GM21390 (cell line): ENCODE measurements around the gene OR13G1.
"Not testable (repeated sequence)": the region's sequence is repeated elsewhere in the genome, so short reads cannot be mapped to it uniquely, and the experiment has no call there.

Source experiments
- ATAC-seq: cut with Tn5 transposase; IDR thresholded peaks from one replicate; pipeline ENCODE4 v1.9.1; 2021; ENCODE audit not compliant: unreplicated experiment

OR13G1 gene, protein sequence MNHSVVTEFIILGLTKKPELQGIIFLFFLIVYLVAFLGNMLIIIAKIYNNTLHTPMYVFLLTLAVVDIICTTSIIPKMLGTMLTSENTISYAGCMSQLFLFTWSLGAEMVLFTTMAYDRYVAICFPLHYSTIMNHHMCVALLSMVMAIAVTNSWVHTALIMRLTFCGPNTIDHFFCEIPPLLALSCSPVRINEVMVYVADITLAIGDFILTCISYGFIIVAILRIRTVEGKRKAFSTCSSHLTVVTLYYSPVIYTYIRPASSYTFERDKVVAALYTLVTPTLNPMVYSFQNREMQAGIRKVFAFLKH

GRCh38 chr1:247679639-247680038, at the start of gene OR13G1:
OR13G1 (minus strand) TSS chr1:247679739; CDS start chr1:247673041, 6,698 bp downstream.
- no peak for ATAC-seq

DNA sequence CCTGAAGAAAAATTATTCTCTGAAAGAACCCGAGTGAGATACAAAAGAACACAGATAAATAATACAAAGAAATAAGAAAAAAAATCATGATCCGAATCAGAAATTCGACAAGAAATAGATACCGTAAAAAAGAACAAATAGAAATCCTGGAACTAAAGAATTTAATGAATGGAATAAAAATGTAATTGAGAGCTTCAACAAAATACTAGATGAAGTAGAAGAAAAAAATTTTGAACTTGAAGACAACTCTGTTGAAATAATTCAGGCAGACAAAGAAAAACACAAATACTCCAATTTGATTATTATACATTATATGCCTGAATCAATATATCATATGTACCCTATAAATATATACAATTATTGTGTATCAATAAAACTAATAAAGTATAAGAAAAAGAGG, 41.7 kb upstream of the OR13G1 start:
- ATAC-seq, result no peak

DNA sequence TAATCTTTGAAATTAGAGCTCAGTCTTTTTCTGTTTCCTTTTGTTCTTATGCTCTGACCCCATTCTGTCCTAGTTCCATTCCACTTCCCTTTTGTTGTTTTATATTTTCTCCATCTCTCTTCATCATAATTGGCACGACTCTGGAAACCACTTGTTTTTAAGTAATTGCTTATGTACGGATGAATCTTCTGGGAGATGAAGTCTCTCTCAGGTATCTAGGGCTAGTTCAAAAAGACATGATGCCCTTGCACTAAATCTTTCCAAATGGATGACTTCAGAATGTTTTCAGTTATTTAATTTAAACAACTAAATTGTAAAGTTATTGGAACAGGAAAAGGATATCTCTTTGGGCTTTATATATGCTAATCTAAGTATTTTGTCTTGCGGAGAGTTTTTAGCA, 37.0 kb upstream of the OR13G1 start, which contains the start of gene OR6F1:
OR6F1 (minus strand) TSS at position 101 of the 400 bp plus-strand sequence. CDS start 3,891 bp downstream, outside the sequence.
- ATAC-seq, result no peak

- no peak for ATAC-seq
Observed at GRCh38 chr1:247713753-247714152, 34.2 kb upstream of the OR13G1 start.

- ATAC-seq, result not testable (repeated sequence)
Observed at GRCh38 chr1:247710681-247711080, 31.1 kb upstream of the OR13G1 start.

DNA sequence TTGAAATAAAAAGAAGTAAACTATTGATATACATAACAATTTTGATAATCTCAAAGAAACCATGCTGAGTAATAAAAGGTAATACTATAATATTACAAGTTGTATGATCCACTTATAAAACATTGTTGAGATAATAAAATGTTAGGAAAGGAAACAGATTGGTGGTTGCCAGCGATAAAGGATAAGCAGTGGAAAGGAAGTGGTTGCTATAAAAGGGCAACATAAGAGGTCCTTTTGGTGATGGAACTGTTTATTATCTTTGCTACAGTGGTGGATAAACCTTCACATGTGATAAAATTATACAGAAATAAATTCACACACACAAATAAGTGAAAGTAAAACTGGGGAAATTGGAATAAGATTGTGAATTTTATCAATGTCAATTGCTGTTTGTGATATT, 21.8 kb upstream of the OR13G1 start:
- ATAC-seq, result no peak

GRCh38 chr1:247681288-247681897, 1.9 kb upstream of the OR13G1 start:
- peak; percentile 96 for ATAC-seq

- no peak for ATAC-seq
Observed at GRCh38 chr1:247680171-247680570, 632 bp upstream of the OR13G1 start.

GRCh38 chr1:247669225-247669624, 10.3 kb downstream of the OR13G1 start:
- ATAC-seq, result no peak

DNA sequence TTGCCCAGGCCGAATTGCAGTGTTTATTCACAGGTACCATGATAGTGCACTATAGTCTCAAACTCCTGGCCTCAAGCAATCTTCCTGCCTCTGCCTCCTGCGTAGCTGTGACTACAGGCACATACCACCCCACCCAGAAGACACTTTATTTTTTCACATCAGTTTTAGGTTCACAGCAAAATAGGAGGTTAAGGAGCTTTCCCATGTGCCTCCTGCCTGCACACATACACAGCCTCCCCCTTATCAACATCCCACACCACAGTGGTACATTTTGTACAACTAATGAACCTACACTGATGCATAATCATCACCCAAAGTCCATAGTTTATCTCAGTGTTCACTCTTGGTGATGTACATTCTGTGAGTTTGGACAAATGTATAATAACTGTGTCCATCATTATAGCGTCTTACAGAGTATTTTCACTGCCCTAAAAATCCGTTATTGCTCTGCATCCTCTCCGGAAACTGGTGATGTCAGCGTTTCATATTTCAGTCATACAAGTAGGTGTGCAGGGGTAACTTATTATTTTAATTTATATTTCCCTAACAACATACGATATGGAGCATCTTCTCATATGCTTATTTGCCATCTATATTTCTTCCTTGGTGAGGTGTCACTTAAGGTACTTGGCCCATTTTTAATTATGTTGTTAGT, 23.2 kb downstream of the OR13G1 start:
- ATAC-seq, result no peak

DNA sequence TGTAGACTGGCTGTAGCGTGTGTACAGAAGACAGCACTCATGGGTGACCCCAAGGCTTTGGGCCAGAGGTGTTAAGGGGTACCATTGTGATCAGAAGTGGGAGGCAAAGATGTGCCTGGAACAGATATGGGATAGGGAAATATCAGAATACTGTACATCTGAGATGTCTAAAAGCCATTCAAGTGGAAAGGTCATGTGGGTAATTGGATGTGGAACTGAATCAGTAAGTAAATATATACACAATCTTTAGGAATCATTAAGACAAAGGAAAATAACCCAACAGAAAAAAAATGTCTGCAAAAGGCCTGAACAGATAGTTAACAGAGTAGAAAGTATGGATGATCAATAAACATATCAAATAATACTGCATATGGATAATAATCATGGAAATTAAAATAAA, 26.5 kb downstream of the OR13G1 start:
- ATAC-seq, result no peak

DNA sequence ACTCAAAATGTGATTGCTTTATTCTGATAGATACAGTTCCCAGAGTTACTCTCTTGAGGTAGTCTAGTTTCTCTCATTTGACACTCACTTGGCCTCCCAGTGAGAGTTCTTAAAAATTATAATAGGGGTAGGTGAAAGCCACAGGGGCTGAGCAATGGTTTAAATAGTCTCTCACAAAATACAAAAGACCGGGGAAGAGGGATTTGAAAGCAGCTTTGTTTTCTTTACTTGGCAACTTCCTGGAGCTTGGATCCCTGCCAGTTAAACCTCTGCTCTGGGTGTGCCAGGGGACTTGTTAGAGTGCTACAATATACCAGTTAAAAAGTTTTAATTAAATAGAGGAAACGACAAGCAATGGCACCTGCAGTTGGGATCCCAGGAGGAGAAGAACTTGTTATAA, 31.7 kb downstream of the OR13G1 start:
- no peak for ATAC-seq

DNA sequence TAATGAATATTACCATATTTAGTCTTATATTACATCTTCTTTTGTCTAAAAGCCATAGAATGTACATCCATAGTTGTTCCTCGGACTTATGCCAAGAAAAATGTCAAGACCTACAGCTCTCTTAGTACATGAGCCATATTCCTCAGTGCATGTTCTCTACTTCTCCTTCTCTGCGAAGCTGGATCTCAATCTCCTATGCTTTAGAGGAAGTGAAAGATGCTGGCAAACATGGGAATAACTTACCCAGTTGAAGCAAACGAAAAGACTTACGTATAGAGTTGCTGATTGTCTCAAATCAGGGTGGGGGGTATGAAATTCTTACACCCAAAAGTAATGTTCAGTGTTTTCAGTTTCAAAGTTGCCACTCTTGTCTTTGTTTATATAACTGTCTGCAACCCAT, 32.7 kb downstream of the OR13G1 start:
- ATAC-seq, result no peak

- no peak for ATAC-seq
Observed at GRCh38 chr1:247642742-247643141, 36.8 kb downstream of the OR13G1 start.

- no peak for ATAC-seq
Observed at GRCh38 chr1:247639381-247639981, 40.1 kb downstream of the OR13G1 start.

DNA sequence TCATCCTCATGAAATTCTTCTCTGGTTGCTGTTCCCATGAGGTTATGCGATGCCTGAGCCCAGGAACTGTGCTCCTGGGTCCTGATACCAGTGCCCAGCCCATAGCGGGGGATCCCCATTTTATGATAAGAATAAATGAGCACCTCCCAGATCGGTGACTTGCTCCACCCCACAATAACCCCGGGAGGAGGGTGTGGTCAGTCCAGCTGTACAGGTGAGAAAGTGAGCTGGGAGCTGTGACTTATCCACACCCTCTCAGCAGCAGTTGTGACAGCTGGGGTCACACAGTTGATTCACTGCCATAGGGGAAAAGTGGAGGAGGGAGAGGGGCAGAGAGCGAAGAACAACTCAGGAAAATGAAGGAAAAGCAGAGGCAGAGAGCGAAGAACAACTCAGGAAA, 40.8 kb downstream of the OR13G1 start:
- ATAC-seq, result no peak

DNA sequence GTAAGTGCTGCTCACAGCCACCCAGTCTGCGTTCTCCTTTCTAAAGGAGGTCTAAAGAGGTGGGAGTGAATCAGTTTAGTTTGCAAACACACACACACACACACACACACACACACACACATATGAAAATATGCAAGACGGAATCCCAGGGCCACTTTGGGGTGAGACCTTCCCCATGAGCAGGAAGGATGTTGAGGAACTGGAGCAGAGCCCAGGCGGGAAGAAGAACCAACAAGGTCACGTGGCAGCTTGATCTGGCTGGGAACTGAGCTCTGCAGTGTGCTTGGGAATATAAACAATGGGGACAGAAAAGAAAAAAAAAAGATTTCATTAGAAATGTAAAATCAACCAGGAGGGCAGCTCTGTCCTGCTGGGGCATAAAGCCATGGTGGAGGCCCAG, 41.5 kb downstream of the OR13G1 start:
- ATAC-seq, result no peak

- no peak for ATAC-seq
Observed at GRCh38 chr1:247627951-247628350, 51.6 kb downstream of the OR13G1 start.
